Endothelial cell of umbilical vein (primary cell): ENCODE data around the gene STAT5B. TPM values are rescaled to one million over a fixed set of nuclear protein-coding genes. Genes with fewer than 3 reads are reported as not detected.

Experiments
- BruUV-seq: library from RNA; stranded (reverse); fragments of 400-500 nt; replicated peaks from 2 replicates; lab custom pipeline; 2021; lab: Mats Ljungman, UMichigan
- CTCF ChIA-PET: fragments of 300-600, 350-600 bp; sonication (Branson Sonifier 250); formaldehyde crosslinking; loops from one replicate; lab custom pipeline; 2021; ENCODE audit warnings: antibody characterized with exemption, inconsistent platforms; lab: Charles Lee
- POLR2A ChIA-PET: fragments of 300-600, 350-600 bp; sonication (Branson Sonifier 250); formaldehyde crosslinking; loops from one replicate; lab custom pipeline; 2021; ENCODE audit warnings: antibody characterized with exemption, inconsistent platforms; lab: Charles Lee
- DNase-seq: peaks from one replicate; pipeline ENCODE4 v3.0.0-alpha.2; 2011; ENCODE audit warnings: low read depth, low spot score
- FAIRE-seq: peaks from 2 replicates; lab custom pipeline; 2011; peaks lifted over from hg19 to GRCh38; lab: Jason Lieb, UNC
- H2AFZ ChIP-seq: 2 replicates; pipeline ENCODE4 v1.6.0; 2012; ENCODE audit warnings: low read depth, low read length, control low read depth, inconsistent platforms
- H3K27ac ChIP-seq: 2 replicates; pipeline ENCODE4 v1.5.1; 2011; ENCODE audit warnings: low read depth, mild to moderate bottlenecking, control low read depth, low read length, moderate library complexity; ENCODE audit not compliant: insufficient read depth
- H3K27me3 ChIP-seq, 2 experiments: 2 replicates each; pipeline versions ENCODE4 v1.6.0 to v1.6.1; 2011; ENCODE audit warnings: low read length in 2 of 2, mixed read lengths in 1 of 2; ENCODE audit not compliant: control insufficient read depth in 2 of 2, insufficient read depth in 2 of 2
- H3K36me3 ChIP-seq, 2 experiments: 2 replicates in 1 of 2; 3 replicates in 1 of 2; pipeline ENCODE4 v1.5.1; 2011; ENCODE audit warnings: low read length in 2 of 2, mild to moderate bottlenecking in 1 of 2, moderate library complexity in 1 of 2; ENCODE audit not compliant: control insufficient read depth in 2 of 2, insufficient read depth in 2 of 2; ENCODE audit errors: extremely low read depth in 1 of 2
- H3K4me1 ChIP-seq: 3 replicates; pipeline ENCODE4 v1.5.1; 2011; ENCODE audit warnings: mild to moderate bottlenecking, low read length; ENCODE audit not compliant: control insufficient read depth, insufficient read depth; ENCODE audit errors: extremely low read depth
- H3K4me2 ChIP-seq: 2 replicates; pipeline ENCODE4 v1.6.1; 2011; ENCODE audit warnings: low read length, control low read depth, mixed read lengths; ENCODE audit not compliant: insufficient read depth
- H3K4me3 ChIP-seq, 3 experiments: fragments of 200-600 bp in 1 of 3; sonication (generic), shearing (Covaris generic) in 1 of 3; replicated peaks in 1 of 3; 2 replicates each; pipeline ENCODE4 v1.5.1; 2011 to 2016; ENCODE audit warnings: control low read depth in 3 of 3, low read length in 3 of 3, mild to moderate bottlenecking in 2 of 3, inconsistent platforms in 1 of 3, low read depth in 1 of 3, moderate library complexity in 1 of 3; ENCODE audit not compliant: insufficient read depth in 1 of 3
- H3K79me2 ChIP-seq: 2 replicates; pipeline ENCODE4 v1.6.0; 2012; ENCODE audit warnings: low read length, inconsistent platforms; ENCODE audit not compliant: control insufficient read depth, insufficient read depth
- H3K9ac ChIP-seq: replicated peaks from 2 replicates; pipeline ENCODE3; 2011; ENCODE audit warnings: low read length, control low read depth; ENCODE audit not compliant: insufficient read depth; ENCODE audit errors: extremely low read depth
- H3K9me1 ChIP-seq: replicated peaks from 3 replicates; pipeline ENCODE4 v1.6.0; 2011; ENCODE audit warnings: mild to moderate bottlenecking, low read length; ENCODE audit not compliant: control insufficient read depth, insufficient read depth; ENCODE audit errors: extremely low read depth
- H3K9me3 ChIP-seq: replicated peaks from 2 replicates; pipeline ENCODE4 v1.5.1; 2012; ENCODE audit warnings: low read length, inconsistent platforms; ENCODE audit not compliant: control insufficient read depth, insufficient read depth
- H4K20me1 ChIP-seq: replicated peaks from 2 replicates; pipeline ENCODE3; 2011; ENCODE audit warnings: mild to moderate bottlenecking, low read length; ENCODE audit not compliant: control insufficient read depth, insufficient read depth; ENCODE audit errors: extremely low read depth
- EZH2 ChIP-seq: IDR thresholded peaks from 2 replicates; pipeline ENCODE4 v1.6.1; 2012; ENCODE audit warnings: borderline replicate concordance, low read depth, mild to moderate bottlenecking, moderate library complexity, low read length, inconsistent platforms; ENCODE audit not compliant: severe bottlenecking
- FOS ChIP-seq: IDR thresholded peaks from 2 replicates; pipeline ENCODE4 v1.6.1; 2011; ENCODE audit warnings: mild to moderate bottlenecking, low read length, moderate library complexity, borderline replicate concordance; ENCODE audit not compliant: insufficient read depth
- GATA2 ChIP-seq: IDR thresholded peaks from 2 replicates; pipeline ENCODE4 v1.7.0; 2011; ENCODE audit warnings: low read depth, mild to moderate bottlenecking, moderate library complexity, mixed read lengths, low read length; ENCODE audit not compliant: insufficient read length, insufficient read depth
- JUN ChIP-seq: IDR thresholded peaks from 2 replicates; pipeline ENCODE4 v1.6.1; 2011; ENCODE audit warnings: borderline replicate concordance, low read depth; ENCODE audit not compliant: insufficient read length, insufficient read depth
- MYC ChIP-seq: IDR thresholded peaks from one replicate; pipeline ENCODE4 v1.6.1; 2011; ENCODE audit warnings: mild to moderate bottlenecking, low read depth, low read length
- POLR2A ChIP-seq: IDR thresholded peaks from 2 replicates; pipeline ENCODE4 v1.6.1; 2012; ENCODE audit warnings: low read depth, mild to moderate bottlenecking, control low read depth, low read length
- POLR2AphosphoS5 ChIP-seq: IDR thresholded peaks from 2 replicates; pipeline ENCODE4 v1.6.1; 2012; ENCODE audit warnings: low read depth, mild to moderate bottlenecking, control low read depth, low read length, moderate library complexity; ENCODE audit not compliant: insufficient read depth
- dilution Hi-C: fragments of 300-500 bp; cut with MboI; formaldehyde crosslinking; loops from one replicate; pipeline ENCODE4 v1.15.0; 2019; ENCODE audit warnings: low sequenced_read_pairs; ENCODE audit not compliant: extremely low pct_ligation_motif_present
- intact Hi-C: fragments of 100-400 bp; cut with micrococcal nuclease; formaldehyde crosslinking; loops from one replicate; pipeline ENCODE4 v1.10.0; 2022
- polyA plus RNA-seq, 4 experiments: library from polyadenylated mRNA; depleted of rRNA in 3 of 4; stranded (reverse) in 3 of 4; unstranded in 1 of 4; fragments of >200 nt; gene quantifications; 2 replicates each; pipeline versions ENCODE4 v1.2.1 to v1.2.3, GENCODE V29; 2011 to 2012; ENCODE audit warnings: missing spikeins in 1 of 4
- total RNA-seq: library from RNA; stranded (reverse); gene quantifications from 2 replicates; pipeline ENCODE4 v1.2.3, GENCODE V29; 2021
- TF ChIP-seq, protein P1 (sequence below), 2 donors: IDR thresholded peaks; 1 replicate in 1 of 2; 2 replicates in 1 of 2; pipeline ENCODE4 v1.5.1; 2011; ENCODE audit warnings: low read length in 2 of 2, mild to moderate bottlenecking in 2 of 2, moderate library complexity in 2 of 2, control low read depth in 1 of 2, inconsistent platforms in 1 of 2, low read depth in 1 of 2; ENCODE audit not compliant: insufficient read depth in 1 of 2; ENCODE audit errors: extremely low read depth in 1 of 2
- TF ChIP-seq, protein P2 (sequence below): IDR thresholded peaks from 2 replicates; pipeline ENCODE4 v1.6.1; 2011; ENCODE audit not compliant: insufficient read depth, insufficient read length

STAT5B gene
- total and polyA plus RNA-seq, 2 donors (not counting 3 experiments of a cell fraction or from before 2014, with no cell fraction given), result 43.3 to 53.7 TPM

DNA sequence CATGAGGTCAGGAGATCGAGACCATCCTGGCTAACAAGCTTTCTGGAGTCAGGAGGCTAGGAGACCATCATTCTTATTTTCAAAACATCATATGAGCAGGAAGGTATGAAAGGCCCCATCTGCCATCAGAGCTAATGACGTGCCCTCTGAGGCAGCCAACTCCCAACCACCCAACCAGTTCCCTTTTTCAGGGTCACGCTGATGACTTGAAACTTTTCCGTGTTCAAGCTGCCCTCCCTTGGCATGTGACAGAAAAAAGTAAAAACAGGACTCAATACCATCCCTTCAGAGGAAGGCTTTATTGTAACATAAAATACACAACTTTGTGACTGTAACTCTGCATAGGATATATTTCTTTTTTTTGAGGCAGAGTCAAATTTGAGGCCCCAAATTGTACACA, 77.3 kb downstream of the STAT5B start:
- Histone ChIP-seq H3K4me3 (no peak overlapping the region), H3K79me2 (no peaks in the 10 kb centered on the region), H2AFZ (no peak overlapping the region), H4K20me1 (no peaks in the 10 kb centered on the region), H3K9me1 (no peaks in the 10 kb centered on the region), H3K9ac (no peak overlapping the region), H3K36me3 (peaks cover 3 to 18% of the 10 kb centered on the region in 2 experiments), H3K27me3 (no peaks in the 10 kb centered on the region), H3K9me3 (no peaks in the 10 kb centered on the region), H3K4me1 (no peaks in the 10 kb centered on the region), H3K27ac (no peak overlapping the region), H3K4me2 (no peak overlapping the region)
- no peak for FAIRE-seq
- ChIA-PET POLR2A (no interaction called here), CTCF (interaction anchor here (1.5 kb wide), 1 partner anchor 23 kb away, joined by 5 read pairs; no protein-coding TSS in a partner anchor)
- BruUV-seq, result no TSS peak
- dilution Hi-C loops (no loop called here), intact Hi-C loops (no loop called here)
- no peak for DNase-seq
- TF ChIP-seq, protein P1, sequence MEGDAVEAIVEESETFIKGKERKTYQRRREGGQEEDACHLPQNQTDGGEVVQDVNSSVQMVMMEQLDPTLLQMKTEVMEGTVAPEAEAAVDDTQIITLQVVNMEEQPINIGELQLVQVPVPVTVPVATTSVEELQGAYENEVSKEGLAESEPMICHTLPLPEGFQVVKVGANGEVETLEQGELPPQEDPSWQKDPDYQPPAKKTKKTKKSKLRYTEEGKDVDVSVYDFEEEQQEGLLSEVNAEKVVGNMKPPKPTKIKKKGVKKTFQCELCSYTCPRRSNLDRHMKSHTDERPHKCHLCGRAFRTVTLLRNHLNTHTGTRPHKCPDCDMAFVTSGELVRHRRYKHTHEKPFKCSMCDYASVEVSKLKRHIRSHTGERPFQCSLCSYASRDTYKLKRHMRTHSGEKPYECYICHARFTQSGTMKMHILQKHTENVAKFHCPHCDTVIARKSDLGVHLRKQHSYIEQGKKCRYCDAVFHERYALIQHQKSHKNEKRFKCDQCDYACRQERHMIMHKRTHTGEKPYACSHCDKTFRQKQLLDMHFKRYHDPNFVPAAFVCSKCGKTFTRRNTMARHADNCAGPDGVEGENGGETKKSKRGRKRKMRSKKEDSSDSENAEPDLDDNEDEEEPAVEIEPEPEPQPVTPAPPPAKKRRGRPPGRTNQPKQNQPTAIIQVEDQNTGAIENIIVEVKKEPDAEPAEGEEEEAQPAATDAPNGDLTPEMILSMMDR (IDR thresholded peaks at IDR 0.05; ENCODE audit: extremely low read depth in 1 of 2, insufficient read depth in 1 of 2, low read depth in 1 of 2, low read length in 2 of 2), result no peak
- no peak for TF ChIP-seq FOS

DNA sequence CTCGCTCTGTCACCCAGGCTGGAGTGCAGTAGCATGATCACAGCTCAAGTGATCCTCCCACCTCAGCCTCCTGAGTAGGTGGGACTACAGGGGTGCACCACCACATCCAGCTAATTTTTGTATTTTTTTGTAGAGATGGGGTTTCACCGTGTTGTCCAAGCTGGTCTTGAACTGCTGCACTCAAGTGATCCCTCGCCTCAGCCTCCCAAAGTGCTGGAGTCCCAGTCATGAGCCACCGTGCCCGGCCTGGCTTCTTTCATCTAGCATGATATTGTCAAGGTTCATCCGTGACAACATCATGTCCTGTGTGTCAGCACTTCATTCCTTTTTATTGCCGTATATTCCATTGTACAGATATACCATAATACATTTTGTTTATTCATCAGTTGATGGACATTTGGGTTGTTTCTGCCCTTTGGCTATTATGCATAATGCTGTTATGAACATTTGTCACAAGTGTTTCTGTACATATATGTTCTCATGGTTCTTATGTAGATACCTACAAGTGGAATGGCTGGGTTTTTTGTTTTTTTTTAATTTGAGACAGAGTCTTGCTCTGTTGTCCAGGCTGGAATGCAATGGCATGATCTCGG, 78.5 kb downstream of the STAT5B start:
- Histone ChIP-seq H3K4me1 (no peaks in the 10 kb centered on the region), H3K36me3 (peaks cover under 1 to 16% of the 10 kb centered on the region in 2 experiments), H3K9me3 (no peaks in the 10 kb centered on the region), H2AFZ (no peak overlapping the region), H3K9ac (no peak overlapping the region), H3K27me3 (no peaks in the 10 kb centered on the region), H3K9me1 (no peaks in the 10 kb centered on the region), H3K4me2 (no peak overlapping the region), H4K20me1 (no peaks in the 10 kb centered on the region), H3K4me3 (no peak overlapping the region), H3K27ac (no peak overlapping the region), H3K79me2 (no peaks in the 10 kb centered on the region)
- DNase-seq, result no peak
- CTCF ChIA-PET, result interaction anchor here (1.5 to 4.6 kb wide), 3 partner anchors 16 to 24 kb away, joined by 4 to 24 read pairs (median 5); no protein-coding TSS in a partner anchor
- BruUV-seq, result no TSS peak
- dilution Hi-C loops (no loop called here), intact Hi-C loops (no loop called here)
- POLR2A ChIA-PET, result no interaction called here
- no peak for TF ChIP-seq FOS
- TF ChIP-seq, protein P1 (IDR thresholded peaks at IDR 0.05; ENCODE audit: extremely low read depth in 1 of 2, insufficient read depth in 1 of 2, low read depth in 1 of 2, low read length in 2 of 2), result no peak
- no peak for TF ChIP-seq GATA2
- TF ChIP-seq EZH2, result no peak
- no peak for TF ChIP-seq POLR2AphosphoS5
- no peak for TF ChIP-seq MYC
- TF ChIP-seq POLR2A, result no peak
- no peak for TF ChIP-seq JUN
- TF ChIP-seq, protein P2, sequence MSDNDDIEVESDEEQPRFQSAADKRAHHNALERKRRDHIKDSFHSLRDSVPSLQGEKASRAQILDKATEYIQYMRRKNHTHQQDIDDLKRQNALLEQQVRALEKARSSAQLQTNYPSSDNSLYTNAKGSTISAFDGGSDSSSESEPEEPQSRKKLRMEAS, result no peak
- FAIRE-seq, result no peak
